Dedifferentiated amniotic fluid mesenchymal stem cell (primary cell): Measurements from ENCODE around the gene AXIN1.
"Not testable (repeated sequence)": the region's sequence is repeated elsewhere in the genome, so short reads cannot be mapped to it uniquely, and the experiment has no call there.

Source experiments
- DNase-seq: peaks from one replicate; pipeline ENCODE4 v3.0.0-alpha.2; 2016; ENCODE audit errors: extremely low spot score

AXIN1 gene

GRCh38 chr16:333406-334094 is 19.0 kb downstream of the AXIN1 start:
- DNase-seq: no peak

GRCh38 chr16:331181-331814 is 21.2 kb downstream of the AXIN1 start:
- DNase-seq: not testable (repeated sequence)

GRCh38 chr16:330741-331140 is 21.8 kb downstream of the AXIN1 start:
- DNase-seq: no peak

GRCh38 chr16:325375-326145 is 27.0 kb downstream of the AXIN1 start:
- DNase-seq: no peak

GRCh38 chr16:324451-325334 is 27.8 kb downstream of the AXIN1 start:
- DNase-seq: no peak

GRCh38 chr16:324201-324450 is 28.4 kb downstream of the AXIN1 start:
- DNase-seq: no peak

- no peak for DNase-seq
Measured at GRCh38 chr16:322476-323143, 29.9 kb downstream of the AXIN1 start.

GRCh38 chr16:321532-321931 is 31.0 kb downstream of the AXIN1 start:
- no peak for DNase-seq

GRCh38 chr16:320206-320605 is 32.3 kb downstream of the AXIN1 start:
- DNase-seq: no peak

- DNase-seq: no peak
Measured at GRCh38 chr16:318628-319027, 33.9 kb downstream of the AXIN1 start.

- DNase-seq: no peak
Measured at GRCh38 chr16:317583-317982, 34.9 kb downstream of the AXIN1 start.

GRCh38 chr16:316741-317464 is 35.6 kb downstream of the AXIN1 start:
- DNase-seq: no peak

- DNase-seq: no peak
Measured at GRCh38 chr16:314795-315299, 37.7 kb downstream of the AXIN1 start.

- DNase-seq: no peak
Measured at GRCh38 chr16:314351-314750, 38.2 kb downstream of the AXIN1 start.

- no peak for DNase-seq
Measured at GRCh38 chr16:311725-312124, 40.8 kb downstream of the AXIN1 start.

- DNase-seq: no peak
Measured at GRCh38 chr16:309476-309875, 43.0 kb downstream of the AXIN1 start.

GRCh38 chr16:307691-308312 is 44.7 kb downstream of the AXIN1 start:
- DNase-seq: no peak

GRCh38 chr16:306911-307370 is 45.6 kb downstream of the AXIN1 start:
- no peak for DNase-seq

GRCh38 chr16:305916-306626 is 46.5 kb downstream of the AXIN1 start:
- no peak for DNase-seq
